Ascending aorta (tissue), 2 donors: ENCODE data around the gene CHRM1. TPM values are rescaled to one million over a fixed set of nuclear protein-coding genes. Genes with fewer than 3 reads are reported as not detected.

Experiments used
- DNase-seq, 2 donors: peaks; one replicate each; pipeline ENCODE4 v3.0.0-alpha.2; 2019; ENCODE audit warnings: low spot score in 2 of 2
- H3K27ac ChIP-seq, 2 donors: fragments of 200-600 bp; sonication (generic); one replicate each; pipeline ENCODE4 v1.5.1; 2016 to 2017; ENCODE audit warnings: mild to moderate bottlenecking in 1 of 2
- H3K27me3 ChIP-seq: fragments of 200-600 bp; sonication (generic); one replicate; pipeline ENCODE4 v1.5.1; 2017
- H3K36me3 ChIP-seq, 2 donors: fragments of 200-600 bp; sonication (generic); one replicate each; pipeline ENCODE4 v1.5.1; 2016
- H3K4me1 ChIP-seq, 2 donors: fragments of 200-600 bp; sonication (generic); one replicate each; pipeline ENCODE4 v1.5.1; 2016 to 2017; ENCODE audit warnings: mild to moderate bottlenecking in 1 of 2
- H3K4me3 ChIP-seq, 2 donors: fragments of 200-600 bp; sonication (generic); one replicate each; pipeline ENCODE4 v1.5.1; 2016 to 2017; ENCODE audit warnings: mild to moderate bottlenecking in 1 of 2
- H3K9me3 ChIP-seq, 2 donors: fragments of 200-600 bp; sonication (generic); one replicate each; pipeline ENCODE4 v1.5.1; 2016
- CTCF ChIP-seq, 3 experiments: fragments of 200-600 bp in 2 of 3; fragments of 450-650 bp in 1 of 3; sonication (generic) in 2 of 3; IDR thresholded peaks; one replicate each; pipeline ENCODE4 v1.5.1; 2016 to 2019; ENCODE audit warnings: antibody characterized with exemption in 3 of 3, mild to moderate bottlenecking in 1 of 3, moderate library complexity in 1 of 3
- intact Hi-C: fragments of 100-400 bp; cut with DNase I; formaldehyde crosslinking; loops from one replicate; pipeline ENCODE4 v1.15.1; 2023
- total RNA-seq: library from RNA; depleted of rRNA; stranded (reverse); fragments of >200 nt; gene quantifications from one replicate; pipeline ENCODE4 v1.1.0, GENCODE V29; 2016

CHRM1 gene
- total RNA-seq, result not detected

DNA sequence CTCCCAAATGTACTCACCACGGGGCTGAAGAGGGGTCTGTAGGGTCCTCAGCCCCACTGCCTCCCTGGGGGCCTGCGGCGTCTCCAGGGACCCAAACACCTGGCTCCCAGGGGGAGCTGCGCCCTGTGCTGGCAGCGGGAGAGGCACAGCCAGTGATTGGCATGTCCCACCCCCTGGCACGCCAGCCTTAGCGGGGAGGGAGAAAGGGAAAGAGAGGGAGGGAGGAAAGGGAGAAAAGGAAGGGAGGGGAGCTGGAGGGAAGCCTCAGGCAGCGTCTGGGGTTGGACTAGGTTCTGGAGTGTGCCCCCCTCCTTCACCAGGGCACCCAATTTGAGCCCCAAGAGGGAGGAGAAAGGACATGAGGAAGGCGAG is at the start of gene CHRM1:
TSS of gene CHRM1 (minus strand) at position 163 of the 372 bp plus-strand sequence. CDS start 10,263 bp downstream, outside the sequence.
- H3K9me3 ChIP-seq, result no peaks in the 10 kb centered on the region
- TF ChIP-seq CTCF (IDR thresholded peaks at IDR 0.05), result no peak
- H3K4me1 ChIP-seq, result peaks cover 0 to 9% of the 10 kb centered on the region in 2 donors
- peaks cover 27% of the 10 kb centered on the region for H3K27me3 ChIP-seq
- peak within 1 kb of the TSS in 1 of 2 donors; percentile 20 for H3K4me3 ChIP-seq
- H3K27ac ChIP-seq, result no peak within 1 kb of the TSS
- intact Hi-C loops, result no loop called here
- no peak for DNase-seq
- H3K36me3 ChIP-seq, result no peaks in the 10 kb centered on the region

- no peak overlapping the region for H3K4me3 ChIP-seq
- no peaks in the 10 kb centered on the region for H3K36me3 ChIP-seq
- H3K4me1 ChIP-seq, result no peaks in the 10 kb centered on the region
- no peak for TF ChIP-seq CTCF (IDR thresholded peaks at IDR 0.05)
- DNase-seq, result no peak
- no peaks in the 10 kb centered on the region for H3K27me3 ChIP-seq
- intact Hi-C loops, result no loop called here
- no peak overlapping the region for H3K27ac ChIP-seq
- H3K9me3 ChIP-seq, result no peaks in the 10 kb centered on the region
Measured at GRCh38 chr11:62965574-62965973, 44.4 kb upstream of the CHRM1 start.

DNA sequence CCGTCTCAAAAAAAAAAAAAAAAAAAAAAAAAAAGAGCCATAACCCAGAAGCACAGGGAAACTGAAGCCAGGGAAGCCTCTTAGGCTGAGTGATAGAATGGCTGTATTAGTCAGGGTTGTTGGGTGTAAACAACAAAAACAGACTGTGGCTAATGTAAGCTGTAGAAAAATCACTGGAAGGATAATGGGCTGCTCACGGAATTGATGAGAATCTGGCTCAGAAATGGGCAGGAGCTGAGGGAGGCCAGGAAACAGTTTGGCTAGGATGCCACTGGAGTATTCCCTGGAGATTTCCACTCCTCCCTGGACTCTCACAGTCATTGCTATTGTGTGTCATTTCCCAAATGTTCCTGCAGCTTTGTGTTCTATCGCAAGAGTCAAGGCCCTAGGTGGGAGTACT is 41.2 kb upstream of the CHRM1 start:
- Histone ChIP-seq H3K27me3 (no peaks in the 10 kb centered on the region), H3K36me3 (no peaks in the 10 kb centered on the region), H3K4me3 (no peak overlapping the region), H3K4me1 (no peaks in the 10 kb centered on the region), H3K27ac (no peak overlapping the region), H3K9me3 (no peaks in the 10 kb centered on the region)
- DNase-seq, result no peak
- no peak for TF ChIP-seq CTCF (IDR thresholded peaks at IDR 0.05)
- intact Hi-C loops, result no loop called here

DNA sequence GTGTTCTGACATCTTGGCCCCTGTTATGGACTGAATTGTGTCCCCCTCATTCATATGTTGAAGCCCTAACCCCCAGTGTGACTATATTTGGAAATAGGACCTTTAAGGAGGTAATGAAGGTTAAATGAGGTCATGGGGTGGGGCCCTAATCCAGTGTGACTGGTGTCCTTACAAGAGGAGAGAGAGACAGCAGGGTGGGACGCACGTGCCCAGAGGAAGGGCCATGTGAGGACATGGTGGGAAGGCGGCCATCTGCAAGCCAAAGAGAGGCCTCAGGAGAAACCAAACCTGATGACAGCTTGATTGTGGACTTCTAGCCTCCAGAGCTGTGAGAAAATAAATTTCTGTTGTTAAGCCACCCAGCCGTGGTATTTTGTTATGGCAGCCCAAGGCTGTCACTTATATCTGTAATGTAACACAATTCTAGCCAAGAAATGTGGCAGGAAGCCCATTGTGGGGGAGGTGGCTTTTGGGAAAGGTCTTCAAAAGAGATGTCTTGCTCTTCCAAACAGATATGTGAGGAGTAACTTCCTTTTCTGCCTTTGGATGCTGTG is 39.9 kb upstream of the CHRM1 start:
- intact Hi-C loops, result no loop called here
- H3K9me3 ChIP-seq, result no peaks in the 10 kb centered on the region
- no peak overlapping the region for H3K27ac ChIP-seq
- no peak for TF ChIP-seq CTCF (IDR thresholded peaks at IDR 0.05)
- DNase-seq, result no peak
- H3K4me1 ChIP-seq, result no peaks in the 10 kb centered on the region
- H3K36me3 ChIP-seq, result no peaks in the 10 kb centered on the region
- no peaks in the 10 kb centered on the region for H3K27me3 ChIP-seq
- H3K4me3 ChIP-seq, result no peak overlapping the region

GRCh38 chr11:62959422-62959980 is 38.3 kb upstream of the CHRM1 start:
- intact Hi-C loops, result no loop called here
- no peak overlapping the region for H3K4me3 ChIP-seq
- no peaks in the 10 kb centered on the region for H3K36me3 ChIP-seq
- DNase-seq, result no peak
- H3K9me3 ChIP-seq, result no peaks in the 10 kb centered on the region
- H3K27ac ChIP-seq, result no peak overlapping the region
- no peaks in the 10 kb centered on the region for H3K4me1 ChIP-seq
- H3K27me3 ChIP-seq, result no peaks in the 10 kb centered on the region
- TF ChIP-seq CTCF (IDR thresholded peaks at IDR 0.05), result no peak
